OCI-LY1 (cell line): ENCODE data around the gene OVOL1.

ENCODE experiments used
- H2AFZ ChIP-seq: fragments of 200-600 bp; sonication (generic), shearing (Covaris generic); 2 replicates; pipeline ENCODE4 v1.6.0; 2014; ENCODE audit warnings: antibody characterized with exemption, mild to moderate bottlenecking, low read length
- H3F3A ChIP-seq: fragments of 200-600 bp; sonication (generic), shearing (Covaris generic); 2 replicates; pipeline ENCODE4 v1.6.0; 2014; ENCODE audit warnings: mild to moderate bottlenecking, antibody characterized with exemption, low read length, moderate library complexity; ENCODE audit not compliant: insufficient read depth
- H3K27ac ChIP-seq: fragments of 200-600 bp; sonication (generic); 2 replicates; pipeline ENCODE4 v1.5.1; 2014; ENCODE audit warnings: low read length, mixed run types, mild to moderate bottlenecking, low read depth; ENCODE audit not compliant: poor library complexity, severe bottlenecking
- H3K27me3 ChIP-seq: fragments of 200-600 bp; sonication (generic); 2 replicates; pipeline ENCODE4 v1.6.0; 2014; ENCODE audit warnings: antibody characterized with exemption, mild to moderate bottlenecking, low read length, moderate library complexity; ENCODE audit not compliant: insufficient read depth
- H3K36me3 ChIP-seq: fragments of 200-600 bp; sonication (generic); 2 replicates; pipeline ENCODE4 v1.6.1; 2014; ENCODE audit warnings: mild to moderate bottlenecking, antibody characterized with exemption, low read length, moderate library complexity, mixed read lengths; ENCODE audit not compliant: insufficient read depth
- H3K4me1 ChIP-seq: fragments of 200-600 bp; sonication (generic); 2 replicates; pipeline ENCODE4 v1.5.1; 2014; ENCODE audit warnings: mild to moderate bottlenecking, low read length, moderate library complexity; ENCODE audit not compliant: insufficient read depth, severe bottlenecking
- H3K4me2 ChIP-seq: fragments of 200-600 bp; sonication (generic), shearing (Covaris generic); 2 replicates; pipeline ENCODE4 v1.6.1; 2014; ENCODE audit warnings: low read length
- H3K4me3 ChIP-seq: fragments of 200-600 bp; sonication (generic); 2 replicates; pipeline ENCODE4 v1.5.1; 2014; ENCODE audit warnings: low read length, low read depth, mild to moderate bottlenecking, mixed read lengths; ENCODE audit not compliant: poor library complexity, severe bottlenecking
- H3K79me2 ChIP-seq: fragments of 200-600 bp; shearing (Covaris generic); 2 replicates; pipeline ENCODE4 v1.6.1; 2016; ENCODE audit warnings: mixed run types, low read length, mixed read lengths; ENCODE audit not compliant: insufficient read depth
- H3K9ac ChIP-seq: fragments of 200-600 bp; sonication (generic), shearing (Covaris generic); 2 replicates; pipeline ENCODE4 v1.6.1; 2014; ENCODE audit warnings: mild to moderate bottlenecking, low read length, mixed read lengths
- H3K9me2 ChIP-seq: fragments of 200-600 bp; sonication (generic), shearing (Covaris generic); 2 replicates; pipeline ENCODE4 v1.6.1; 2014; ENCODE audit warnings: low read depth, mild to moderate bottlenecking, low read length, mixed read lengths
- H3K9me3 ChIP-seq: fragments of 200-600 bp; shearing (Covaris generic); 2 replicates; pipeline ENCODE4 v1.6.1; 2014; ENCODE audit warnings: low read length, mixed read lengths
- H4K20me1 ChIP-seq: fragments of 200-600 bp; sonication (generic), shearing (Covaris generic); 2 replicates; pipeline ENCODE4 v1.6.0; 2016; ENCODE audit warnings: mild to moderate bottlenecking, low read length; ENCODE audit not compliant: insufficient read depth
- EZH2 ChIP-seq: fragments of 200-600 bp; sonication (generic), shearing (Covaris generic); IDR thresholded peaks from 2 replicates; pipeline ENCODE4 v1.8.0; 2017; ENCODE audit warnings: borderline replicate concordance, mixed run types, mild to moderate bottlenecking, antibody characterized with exemption, low read length, moderate library complexity, mixed read lengths
- TF ChIP-seq, protein P1 (sequence below): fragments of 200-600 bp; sonication (generic), shearing (Covaris generic); IDR thresholded peaks from 2 replicates; pipeline ENCODE4 v1.5.1; 2017; ENCODE audit warnings: mild to moderate bottlenecking, antibody characterized with exemption, low read length, moderate library complexity, mixed read lengths

Gene OVOL1

DNA sequence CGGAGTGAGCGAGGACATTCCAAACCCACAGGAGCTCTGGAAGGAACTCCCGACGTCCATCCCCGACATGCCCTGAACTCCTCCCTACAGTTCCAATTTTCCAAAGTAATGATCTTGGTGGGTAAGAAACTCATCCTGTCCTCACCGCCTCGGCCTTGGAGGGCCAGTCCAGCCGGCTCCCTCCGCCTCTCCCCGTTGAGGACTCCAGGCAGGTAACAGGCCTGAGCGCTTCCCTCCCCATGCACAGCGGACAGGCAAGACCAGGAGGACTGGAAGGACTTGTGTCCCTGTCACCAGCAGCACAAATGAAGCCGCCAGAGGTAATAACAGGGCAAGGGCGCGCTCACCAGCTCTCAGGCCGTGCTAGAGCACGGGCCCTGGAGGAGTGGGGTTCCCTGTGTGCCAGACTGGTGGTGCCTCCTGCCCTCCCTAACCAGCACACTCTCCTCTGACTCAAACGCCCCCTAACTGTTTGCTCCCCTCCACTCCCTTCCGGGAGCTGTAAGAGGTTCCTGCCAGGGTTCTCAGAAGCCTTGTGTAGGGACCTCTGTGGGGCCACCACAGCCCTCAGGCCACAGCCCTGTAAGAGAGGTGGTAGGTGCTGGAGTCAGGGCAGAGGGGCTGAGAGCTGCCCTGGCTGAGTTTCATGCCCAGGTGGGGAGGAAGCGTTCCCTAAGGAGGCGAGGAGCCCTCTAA, 17.1 kb downstream of the OVOL1 start:
- H3K27me3 ChIP-seq, result peaks cover 10% of the 10 kb centered on the region; the same call in 1 of the 2 replicates
- no peaks in the 10 kb centered on the region for H3K9me3 ChIP-seq
- H3K4me3 ChIP-seq, result no peak overlapping the region
- H3K36me3 ChIP-seq, result no peaks in the 10 kb centered on the region
- no peaks in the 10 kb centered on the region for H4K20me1 ChIP-seq
- no peak for TF ChIP-seq EZH2
- TF ChIP-seq, protein P1, sequence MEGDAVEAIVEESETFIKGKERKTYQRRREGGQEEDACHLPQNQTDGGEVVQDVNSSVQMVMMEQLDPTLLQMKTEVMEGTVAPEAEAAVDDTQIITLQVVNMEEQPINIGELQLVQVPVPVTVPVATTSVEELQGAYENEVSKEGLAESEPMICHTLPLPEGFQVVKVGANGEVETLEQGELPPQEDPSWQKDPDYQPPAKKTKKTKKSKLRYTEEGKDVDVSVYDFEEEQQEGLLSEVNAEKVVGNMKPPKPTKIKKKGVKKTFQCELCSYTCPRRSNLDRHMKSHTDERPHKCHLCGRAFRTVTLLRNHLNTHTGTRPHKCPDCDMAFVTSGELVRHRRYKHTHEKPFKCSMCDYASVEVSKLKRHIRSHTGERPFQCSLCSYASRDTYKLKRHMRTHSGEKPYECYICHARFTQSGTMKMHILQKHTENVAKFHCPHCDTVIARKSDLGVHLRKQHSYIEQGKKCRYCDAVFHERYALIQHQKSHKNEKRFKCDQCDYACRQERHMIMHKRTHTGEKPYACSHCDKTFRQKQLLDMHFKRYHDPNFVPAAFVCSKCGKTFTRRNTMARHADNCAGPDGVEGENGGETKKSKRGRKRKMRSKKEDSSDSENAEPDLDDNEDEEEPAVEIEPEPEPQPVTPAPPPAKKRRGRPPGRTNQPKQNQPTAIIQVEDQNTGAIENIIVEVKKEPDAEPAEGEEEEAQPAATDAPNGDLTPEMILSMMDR, result no peak
- no peak overlapping the region for H3K27ac ChIP-seq
- no peak overlapping the region for H3K4me2 ChIP-seq
- H3K9ac ChIP-seq, result no peak overlapping the region
- no peaks in the 10 kb centered on the region for H3K9me2 ChIP-seq
- no peaks in the 10 kb centered on the region for H3F3A ChIP-seq
- H3K79me2 ChIP-seq, result no peaks in the 10 kb centered on the region
- H2AFZ ChIP-seq, result no peak overlapping the region
- H3K4me1 ChIP-seq, result no peaks in the 10 kb centered on the region

DNA sequence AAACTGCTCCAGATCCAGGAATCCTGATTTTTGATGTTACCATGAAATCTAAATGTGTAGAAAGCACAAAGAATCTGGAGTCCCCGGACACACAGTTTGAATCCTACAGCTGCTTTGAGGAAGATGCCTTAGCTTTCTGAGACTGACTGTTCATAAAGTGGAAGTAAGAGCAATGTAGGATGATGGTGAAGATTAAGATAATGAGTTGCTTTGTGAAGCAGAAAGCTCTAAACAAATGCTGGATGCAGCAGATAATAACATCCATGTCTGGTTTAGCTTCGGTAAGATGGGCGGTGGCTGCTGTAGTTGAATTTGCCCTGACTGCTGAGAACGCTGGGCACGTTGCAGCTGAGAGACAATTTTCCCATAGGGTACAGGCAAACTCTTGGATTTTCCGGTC, 20.1 kb downstream of the OVOL1 start:
- no peaks in the 10 kb centered on the region for H3K9me3 ChIP-seq
- H3K36me3 ChIP-seq, result no peaks in the 10 kb centered on the region
- TF ChIP-seq EZH2, result no peak
- TF ChIP-seq, protein P1, result no peak
- H3K79me2 ChIP-seq, result no peaks in the 10 kb centered on the region
- no peaks in the 10 kb centered on the region for H4K20me1 ChIP-seq
- H2AFZ ChIP-seq, result no peak overlapping the region
- H3K27ac ChIP-seq, result no peak overlapping the region
- H3K27me3 ChIP-seq, result peaks cover 12% of the 10 kb centered on the region; the same call in 1 of the 2 replicates
- H3K4me3 ChIP-seq, result no peak overlapping the region
- no peak overlapping the region for H3K4me2 ChIP-seq
- H3K4me1 ChIP-seq, result no peaks in the 10 kb centered on the region
- H3F3A ChIP-seq, result no peaks in the 10 kb centered on the region
- no peak overlapping the region for H3K9ac ChIP-seq
- H3K9me2 ChIP-seq, result no peaks in the 10 kb centered on the region

DNA sequence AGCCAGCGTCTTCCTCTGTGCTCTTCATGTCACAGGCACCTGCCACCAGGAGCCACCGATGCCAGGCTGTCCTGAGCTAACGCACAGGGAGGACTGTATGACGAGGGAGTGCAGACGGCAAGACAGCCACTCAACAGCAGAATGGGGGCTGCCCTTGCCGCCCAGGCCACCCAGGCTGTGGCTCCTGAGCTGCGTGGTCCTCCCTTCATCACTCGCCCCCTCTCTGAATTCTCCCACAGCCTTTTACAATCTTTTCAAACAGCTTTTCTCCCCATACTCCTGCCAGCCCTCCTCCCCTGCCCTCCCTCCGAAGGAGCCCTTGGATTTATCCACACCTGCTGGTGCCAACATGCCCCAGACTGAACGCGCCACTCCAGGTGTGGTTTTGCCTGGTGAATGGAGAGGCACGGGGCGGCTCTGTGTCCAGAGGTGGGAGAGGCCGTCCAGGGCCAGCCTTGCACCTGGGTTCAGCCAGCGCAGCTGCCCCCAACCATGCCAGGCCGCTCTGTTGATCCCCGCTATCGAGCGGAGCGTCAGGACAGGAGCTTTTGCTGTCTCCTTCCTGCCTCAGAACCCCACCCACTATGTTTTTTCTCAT, 22.0 kb downstream of the OVOL1 start:
- Histone ChIP-seq H3K9me2 (no peaks in the 10 kb centered on the region), H3K36me3 (no peaks in the 10 kb centered on the region), H3K4me1 (no peaks in the 10 kb centered on the region), H3K4me3 (no peak overlapping the region), H3K9me3 (no peaks in the 10 kb centered on the region), H3K27me3 (peaks cover 18% of the 10 kb centered on the region), H3K79me2 (no peaks in the 10 kb centered on the region), H2AFZ (no peak overlapping the region), H4K20me1 (no peaks in the 10 kb centered on the region), H3K4me2 (no peak overlapping the region), H3K9ac (no peak overlapping the region), H3F3A (no peaks in the 10 kb centered on the region), H3K27ac (no peak overlapping the region)
- TF ChIP-seq, protein P1, result no peak
- no peak for TF ChIP-seq EZH2
